Mucosa of descending colon (tissue), 3 donors: ENCODE measurements around the gene IGFBP2. TPM values are rescaled to one million over a fixed set of nuclear protein-coding genes. Genes with fewer than 3 reads are reported as not detected.
A peak's percentile ranks its signal among the peaks of the same experiment; 100 is the strongest.

Source experiments
- ATAC-seq: fragments of 200-7000 bp; cut with Tn5 transposase; one replicate; pipeline ENCODE4 v1.9.1; 2020; ENCODE audit warnings: mild to moderate bottlenecking, moderate library complexity
- DNase-seq, 3 donors: peaks; one replicate each; pipeline ENCODE4 v3.0.0-alpha.2; 2020
- H3K36me3 ChIP-seq: fragments of 200-600 bp; one replicate; pipeline ENCODE4 v1.8.0; 2021; ENCODE audit warnings: low read depth, mild to moderate bottlenecking
- H3K4me1 ChIP-seq: fragments of 200-600 bp; one replicate; pipeline ENCODE4 v1.8.0; 2021; ENCODE audit warnings: low read depth, mild to moderate bottlenecking
- H3K4me3 ChIP-seq: fragments of 200-600 bp; one replicate; pipeline ENCODE4 v1.8.0; 2021; ENCODE audit warnings: mild to moderate bottlenecking
- H3K9me3 ChIP-seq: fragments of 200-600 bp; one replicate; pipeline ENCODE4 v1.8.0; 2021; ENCODE audit warnings: mild to moderate bottlenecking
- intact Hi-C, 2 donors: fragments of 100-400 bp; cut with DNase I in 1 of 2; cut with micrococcal nuclease in 1 of 2; formaldehyde crosslinking; loops; one replicate each; pipeline versions ENCODE4 v1.11.0 to v1.11.1; 2022; cut with DNase I, micrococcal nuclease
- total RNA-seq, 3 donors: library from RNA; stranded (reverse); fragmentation: NEBNext Ultra II Directional in 2 of 3; extraction: Animal tissue kit (Norgen Biotek cat#: 25700) in 2 of 3; gene quantifications; one replicate each; pipeline versions ENCODE4 v1.2.1 to v1.2.4, GENCODE V29; 2021 to 2023
- TF ChIP-seq, protein P1 (sequence below): fragments of 200-600 bp; IDR thresholded peaks from one replicate; pipeline ENCODE4 v1.8.0; 2022; ENCODE audit warnings: antibody characterized with exemption, mild to moderate bottlenecking
- donor health status: DM: no; HTN: no; CAD: no; lungs with moderate emphysema.
- donor health status: DM: no; HTN: no; CAD: no.
- donor health status: DM: no; HTN: yes; CAD: no.

Gene IGFBP2
- total RNA-seq, 3 donors from 2014 or later, result 26.7 to 62.1 (median 57.2) TPM

DNA sequence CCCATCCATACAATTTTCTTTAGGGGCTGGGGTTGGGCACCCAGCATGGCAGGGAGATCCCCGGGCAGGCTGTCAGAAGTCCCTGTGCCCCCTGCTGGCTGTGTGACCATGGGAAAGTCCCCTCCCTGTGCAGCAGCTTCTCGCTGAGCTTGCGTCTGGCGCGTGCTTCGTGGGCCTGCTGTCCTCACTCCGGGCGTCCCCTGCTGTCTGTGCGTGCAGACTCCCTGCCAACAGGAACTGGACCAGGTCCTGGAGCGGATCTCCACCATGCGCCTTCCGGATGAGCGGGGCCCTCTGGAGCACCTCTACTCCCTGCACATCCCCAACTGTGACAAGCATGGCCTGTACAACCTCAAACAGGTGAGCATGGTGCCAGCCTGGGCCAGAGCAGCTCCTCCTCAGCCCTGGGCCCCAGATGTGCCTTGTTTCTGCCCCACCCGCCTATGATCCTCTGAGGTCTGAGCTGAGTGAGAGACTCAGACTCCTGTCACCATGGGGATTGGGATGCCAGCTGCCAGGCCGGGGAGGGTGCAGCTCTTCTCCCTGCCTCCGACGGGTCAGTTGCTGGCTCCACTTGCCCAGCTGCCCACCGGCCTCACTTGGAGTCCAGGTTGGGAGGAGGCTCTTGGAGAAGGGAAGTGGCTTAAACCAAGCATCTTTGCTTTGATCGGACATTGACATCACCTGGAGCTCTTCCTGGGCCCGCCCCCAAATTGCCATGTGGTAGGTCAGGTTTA, 28.6 kb downstream of the IGFBP2 start:
- TF ChIP-seq, protein P1, sequence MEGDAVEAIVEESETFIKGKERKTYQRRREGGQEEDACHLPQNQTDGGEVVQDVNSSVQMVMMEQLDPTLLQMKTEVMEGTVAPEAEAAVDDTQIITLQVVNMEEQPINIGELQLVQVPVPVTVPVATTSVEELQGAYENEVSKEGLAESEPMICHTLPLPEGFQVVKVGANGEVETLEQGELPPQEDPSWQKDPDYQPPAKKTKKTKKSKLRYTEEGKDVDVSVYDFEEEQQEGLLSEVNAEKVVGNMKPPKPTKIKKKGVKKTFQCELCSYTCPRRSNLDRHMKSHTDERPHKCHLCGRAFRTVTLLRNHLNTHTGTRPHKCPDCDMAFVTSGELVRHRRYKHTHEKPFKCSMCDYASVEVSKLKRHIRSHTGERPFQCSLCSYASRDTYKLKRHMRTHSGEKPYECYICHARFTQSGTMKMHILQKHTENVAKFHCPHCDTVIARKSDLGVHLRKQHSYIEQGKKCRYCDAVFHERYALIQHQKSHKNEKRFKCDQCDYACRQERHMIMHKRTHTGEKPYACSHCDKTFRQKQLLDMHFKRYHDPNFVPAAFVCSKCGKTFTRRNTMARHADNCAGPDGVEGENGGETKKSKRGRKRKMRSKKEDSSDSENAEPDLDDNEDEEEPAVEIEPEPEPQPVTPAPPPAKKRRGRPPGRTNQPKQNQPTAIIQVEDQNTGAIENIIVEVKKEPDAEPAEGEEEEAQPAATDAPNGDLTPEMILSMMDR, result no peak
- no peak for ATAC-seq
- no peak overlapping the region for H3K4me3 ChIP-seq
- H3K9me3 ChIP-seq, result no peaks in the 10 kb centered on the region
- peaks cover 6% of the 10 kb centered on the region for H3K4me1 ChIP-seq
- intact Hi-C loops, result no loop called here
- DNase-seq, result no peak
- H3K36me3 ChIP-seq, result no peaks in the 10 kb centered on the region

GRCh38 chr2:216663106-216663505, 29.9 kb downstream of the IGFBP2 start:
- TF ChIP-seq, protein P1, result no peak
- no peak for DNase-seq
- H3K36me3 ChIP-seq, result no peaks in the 10 kb centered on the region
- ATAC-seq, result no peak
- no peaks in the 10 kb centered on the region for H3K9me3 ChIP-seq
- H3K4me3 ChIP-seq, result no peak overlapping the region
- intact Hi-C loops, result no loop called here
- H3K4me1 ChIP-seq, result peaks cover 6% of the 10 kb centered on the region

GRCh38 chr2:216663846-216664245, 30.6 kb downstream of the IGFBP2 start:
- ATAC-seq (no peak), DNase-seq (no peak)
- no peaks in the 10 kb centered on the region for H3K9me3 ChIP-seq
- intact Hi-C loops, result no loop called here
- no peaks in the 10 kb centered on the region for H3K36me3 ChIP-seq
- peaks cover 6% of the 10 kb centered on the region for H3K4me1 ChIP-seq
- H3K4me3 ChIP-seq, result no peak overlapping the region
- TF ChIP-seq, protein P1, result no peak

DNA sequence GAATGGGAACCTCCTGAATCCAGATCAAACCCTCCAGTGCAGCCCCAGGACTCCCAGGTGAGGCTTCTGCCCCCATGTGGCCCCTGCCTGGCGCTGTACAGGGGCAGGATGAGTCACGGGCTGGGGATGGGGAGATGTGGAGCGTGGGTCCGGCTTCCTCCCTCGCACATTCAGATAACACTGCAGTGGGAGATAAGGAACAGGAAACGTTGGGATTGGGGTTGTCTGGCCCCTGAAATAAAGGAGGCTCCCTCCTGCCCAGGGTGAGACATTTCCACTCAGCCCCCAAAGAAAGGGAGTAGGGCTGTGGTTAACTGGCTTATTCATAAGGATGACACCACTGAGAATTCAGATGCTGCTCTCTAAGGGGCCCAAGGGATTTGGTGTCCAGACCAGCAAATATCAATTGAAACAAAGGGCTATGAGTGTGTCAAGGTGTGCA, 31.4 kb downstream of the IGFBP2 start:
- ATAC-seq (no peak), DNase-seq (no peak)
- H3K36me3 ChIP-seq, result no peaks in the 10 kb centered on the region
- TF ChIP-seq, protein P1, result no peak
- no peaks in the 10 kb centered on the region for H3K9me3 ChIP-seq
- H3K4me3 ChIP-seq, result no peak overlapping the region
- peaks cover 6% of the 10 kb centered on the region for H3K4me1 ChIP-seq
- intact Hi-C loops, result no loop called here

GRCh38 chr2:216665242-216665641, 32.0 kb downstream of the IGFBP2 start:
- DNase-seq (peak in 1 of 3 donors; percentile 53), ATAC-seq (peak; percentile 7)
- intact Hi-C loops, result no loop called here
- Histone ChIP-seq H3K9me3 (no peaks in the 10 kb centered on the region), H3K4me1 (peaks cover 6% of the 10 kb centered on the region), H3K36me3 (no peaks in the 10 kb centered on the region), H3K4me3 (no peak overlapping the region)
- TF ChIP-seq, protein P1, result no peak
